Measurements from ENCODE around the gene DAB2IP. TPM values are rescaled to one million over a fixed set of nuclear protein-coding genes. Genes with fewer than 3 reads are reported as not detected.

The DAB2IP gene
- total RNA-seq, 1 experiment from 2014 or later: 31.0 TPM

- no peak for TF ChIP-seq ATF3 (IDR thresholded peaks at IDR 0.05)
- TF ChIP-seq SIN3A (IDR thresholded peaks at IDR 0.05; ENCODE audit: low read depth): no peak
- no peak for TF ChIP-seq TCF7L2 (IDR thresholded peaks at IDR 0.05; ENCODE audit: borderline replicate concordance, extremely low read depth, insufficient read depth, insufficient read length)
- TF ChIP-seq RAD21 (IDR thresholded peaks at IDR 0.05; ENCODE audit: low read depth): no peak
- no peak for TF ChIP-seq ELF1 (IDR thresholded peaks at IDR 0.05; ENCODE audit: borderline replicate concordance, low read depth)
Observed at GRCh38 chr9:121667890-121668289, 16.5 kb downstream of the DAB2IP start (continued).

- no peaks in the 10 kb centered on the region for H3K9me3 ChIP-seq (ENCODE audit: control insufficient read depth in 1 of 2, insufficient read depth in 1 of 2, low read depth in 1 of 2, low read length in 2 of 2)
- no peaks in the 10 kb centered on the region for H3K9me2 ChIP-seq (ENCODE audit: insufficient read depth)
- no peaks in the 10 kb centered on the region for H3K36me3 ChIP-seq (ENCODE audit: control insufficient read depth in 1 of 2, insufficient read depth in 2 of 2, low read length in 2 of 2)
- BruUV-seq (replicated peaks): no TSS peak
- H3K27me3 ChIP-seq (ENCODE audit: insufficient read depth, low read length): no peaks in the 10 kb centered on the region
- no peak for DNase-seq (ENCODE audit: low read depth, low spot score)
- ATAC-seq: no peak
- intact Hi-C loops (cut with micrococcal nuclease): no loop called here
- H2AFZ ChIP-seq (ENCODE audit: low read depth, low read length, poor library complexity, severe bottlenecking): no peak overlapping the region
- no peak overlapping the region for H3K9ac ChIP-seq (ENCODE audit: low read length)
- H3K27ac ChIP-seq (ENCODE audit: low read depth, low read length): no peak overlapping the region
- no peaks in the 10 kb centered on the region; the same call in 1 of the 2 replicates for H3K79me2 ChIP-seq (ENCODE audit: insufficient read depth, low read length)
- ChIA-PET CTCF (no interaction called here), POLR2A (no interaction called here), RAD21 (ENCODE audit: low non-redundant PET in 1 of 2, low total read pairs in 2 of 2, uncharacterized antibody in 2 of 2, unreplicated experiment in 2 of 2) (no interaction called here)
- no peak overlapping the region for H3K4me3 ChIP-seq (replicated peaks in 1 of 2; ENCODE audit: low read depth in 1 of 2, low read length in 2 of 2)
- no peak overlapping the region for H3K4me2 ChIP-seq (ENCODE audit: low read length)
- H4K20me1 ChIP-seq (ENCODE audit: insufficient read depth): no peaks in the 10 kb centered on the region
- H3K4me1 ChIP-seq (ENCODE audit: control insufficient read depth in 1 of 2, insufficient read depth in 2 of 2, low read length in 2 of 2): peaks cover 14 to 22% of the 10 kb centered on the region in 2 experiments
- TF ChIP-seq, protein P1, sequence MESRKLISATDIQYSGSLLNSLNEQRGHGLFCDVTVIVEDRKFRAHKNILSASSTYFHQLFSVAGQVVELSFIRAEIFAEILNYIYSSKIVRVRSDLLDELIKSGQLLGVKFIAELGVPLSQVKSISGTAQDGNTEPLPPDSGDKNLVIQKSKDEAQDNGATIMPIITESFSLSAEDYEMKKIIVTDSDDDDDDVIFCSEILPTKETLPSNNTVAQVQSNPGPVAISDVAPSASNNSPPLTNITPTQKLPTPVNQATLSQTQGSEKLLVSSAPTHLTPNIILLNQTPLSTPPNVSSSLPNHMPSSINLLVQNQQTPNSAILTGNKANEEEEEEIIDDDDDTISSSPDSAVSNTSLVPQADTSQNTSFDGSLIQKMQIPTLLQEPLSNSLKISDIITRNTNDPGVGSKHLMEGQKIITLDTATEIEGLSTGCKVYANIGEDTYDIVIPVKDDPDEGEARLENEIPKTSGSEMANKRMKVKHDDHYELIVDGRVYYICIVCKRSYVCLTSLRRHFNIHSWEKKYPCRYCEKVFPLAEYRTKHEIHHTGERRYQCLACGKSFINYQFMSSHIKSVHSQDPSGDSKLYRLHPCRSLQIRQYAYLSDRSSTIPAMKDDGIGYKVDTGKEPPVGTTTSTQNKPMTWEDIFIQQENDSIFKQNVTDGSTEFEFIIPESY (IDR thresholded peaks at IDR 0.05; ENCODE audit: extremely low read depth, insufficient replicate concordance, low read length): no peak
- TF ChIP-seq POLR2A (IDR thresholded peaks at IDR 0.05; ENCODE audit: borderline replicate concordance, extremely low read depth, insufficient read depth, insufficient read length): no peak
- no peak for TF ChIP-seq ATF3 (IDR thresholded peaks at IDR 0.05)
- no peak for TF ChIP-seq JUND (IDR thresholded peaks at IDR 0.05)
- no peak for TF ChIP-seq SP1 (IDR thresholded peaks at IDR 0.05; ENCODE audit: low read depth)
- no peak for TF ChIP-seq CTCF (IDR thresholded peaks at IDR 0.05 in 2 of 3, conservative IDR thresholded peaks at IDR 0.05 in 1 of 3; ENCODE audit: borderline replicate concordance in 1 of 3, insufficient read depth in 1 of 3, low read depth in 2 of 3, low read length in 2 of 3)
- no peak for TF ChIP-seq REST (IDR thresholded peaks at IDR 0.05; ENCODE audit: low read depth)
- no peak for TF ChIP-seq SRF (IDR thresholded peaks at IDR 0.05; ENCODE audit: low read depth)
- TF ChIP-seq ZNF274 (IDR thresholded peaks at IDR 0.05; ENCODE audit: low read depth, low read length): no peak
- TF ChIP-seq MAX (IDR thresholded peaks at IDR 0.05): no peak
- no peak for TF ChIP-seq ELF1 (IDR thresholded peaks at IDR 0.05; ENCODE audit: borderline replicate concordance, low read depth)
- no peak for TF ChIP-seq EGR1 (IDR thresholded peaks at IDR 0.05; ENCODE audit: low read depth)
- TF ChIP-seq POLR2AphosphoS5 (IDR thresholded peaks at IDR 0.05; ENCODE audit: low read depth, low read length): no peak
- TF ChIP-seq TCF7L2 (IDR thresholded peaks at IDR 0.05; ENCODE audit: borderline replicate concordance, extremely low read depth, insufficient read depth, insufficient read length): no peak
- TF ChIP-seq EZH2phosphoT487 (IDR thresholded peaks at IDR 0.05; ENCODE audit: borderline replicate concordance): no peak
Observed at GRCh38 chr9:121670431-121670830, 19.0 kb downstream of the DAB2IP start.

All from HCT116 (cell line).